Right atrium auricular region (tissue), 2 donors: Measurements from ENCODE around the gene FBXO9. TPM values are rescaled to one million over a fixed set of nuclear protein-coding genes. Genes with fewer than 3 reads are reported as not detected.

Source experiments
- DNase-seq: peaks from one replicate; pipeline ENCODE4 v3.0.0-alpha.2; 2019; ENCODE audit warnings: low spot score
- H3K27ac ChIP-seq, 2 donors: fragments of 200-600 bp; sonication (generic); 1 replicate in 1 of 2; 2 replicates in 1 of 2; pipeline ENCODE4 v1.5.1; 2016 to 2019
- H3K27me3 ChIP-seq, 2 donors: fragments of 200-600 bp; sonication (generic); one replicate each; pipeline versions ENCODE4 v1.5.1 to v1.6.0; 2017 to 2019
- H3K36me3 ChIP-seq: fragments of 200-600 bp; sonication (generic); one replicate; pipeline ENCODE4 v1.5.1; 2016
- H3K4me1 ChIP-seq, 2 donors: fragments of 200-600 bp; sonication (generic); one replicate each; pipeline versions ENCODE4 v1.5.1 to v1.6.0; 2017 to 2019
- H3K4me3 ChIP-seq, 2 donors: fragments of 200-600 bp; sonication (generic); 1 replicate in 1 of 2; 2 replicates in 1 of 2; pipeline ENCODE4 v1.5.1; 2017 to 2019; ENCODE audit warnings: mild to moderate bottlenecking in 1 of 2, moderate library complexity in 1 of 2
- H3K9me3 ChIP-seq, 2 donors: fragments of 200-600 bp; sonication (generic); one replicate each; pipeline ENCODE4 v1.5.1; 2019
- total RNA-seq, 2 donors: library from RNA; depleted of rRNA; stranded (reverse); fragments of >200 nt; gene quantifications; one replicate each; pipeline ENCODE4 v1.1.0, GENCODE V29; 2016
- TF ChIP-seq, protein P1 (sequence below), 2 donors: fragments of 200-600 bp; sonication (generic); IDR thresholded peaks; one replicate each; pipeline ENCODE4 v1.5.1; 2019; ENCODE audit warnings: antibody characterized with exemption in 2 of 2

The FBXO9 gene
- 10 to 100 TPM; 35.8 to 50.5 TPM for total RNA-seq

DNA sequence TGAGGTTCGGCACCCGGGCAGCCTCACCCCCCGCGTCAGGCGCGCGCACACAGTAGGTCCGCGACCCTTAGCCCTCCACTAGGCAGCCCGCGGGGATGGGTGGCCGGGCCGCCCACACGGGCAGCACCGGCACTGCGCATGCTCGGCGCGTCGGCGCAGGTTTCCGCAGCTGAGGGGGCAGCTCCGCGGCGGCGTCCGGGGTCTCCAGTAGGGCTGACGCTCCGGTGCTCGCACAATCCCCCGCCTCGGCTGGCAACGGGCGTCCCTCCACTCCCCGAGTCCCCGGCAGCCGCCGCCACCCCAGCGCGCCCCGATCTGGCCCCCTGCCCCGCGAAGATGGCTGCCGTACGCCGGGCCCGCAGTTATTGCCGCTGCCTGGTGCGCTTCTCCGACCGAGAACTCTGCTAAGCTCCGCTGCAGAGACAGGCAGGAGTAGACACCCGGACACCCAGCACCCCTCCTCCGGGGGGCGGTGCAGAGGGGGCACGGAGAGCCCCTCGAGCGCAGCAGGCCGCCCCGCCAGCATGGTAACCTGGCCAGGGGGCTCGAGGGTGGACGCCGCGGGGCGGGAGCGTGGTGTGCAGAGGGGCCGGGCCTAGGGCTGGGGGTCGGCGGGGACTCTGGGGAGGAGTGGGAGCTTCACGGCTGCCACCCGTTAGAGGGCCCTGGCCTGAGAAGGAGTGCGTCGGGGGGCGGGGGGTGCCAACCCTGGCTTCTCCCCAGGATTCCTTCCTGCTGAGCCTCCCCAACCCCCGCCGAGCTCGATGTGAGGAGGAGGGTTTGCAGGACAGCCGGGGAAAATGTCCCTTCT lies at the start of gene FBXO9:
TSS of gene FBXO9 (plus strand) at position 139 of the 811 bp plus-strand sequence. CDS start at position 525, 386 bp downstream.
- H3K4me1 ChIP-seq = peaks cover 0 to 38% of the 10 kb centered on the region in 2 donors
- no peaks in the 10 kb centered on the region for H3K36me3 ChIP-seq
- TF ChIP-seq, protein P1, sequence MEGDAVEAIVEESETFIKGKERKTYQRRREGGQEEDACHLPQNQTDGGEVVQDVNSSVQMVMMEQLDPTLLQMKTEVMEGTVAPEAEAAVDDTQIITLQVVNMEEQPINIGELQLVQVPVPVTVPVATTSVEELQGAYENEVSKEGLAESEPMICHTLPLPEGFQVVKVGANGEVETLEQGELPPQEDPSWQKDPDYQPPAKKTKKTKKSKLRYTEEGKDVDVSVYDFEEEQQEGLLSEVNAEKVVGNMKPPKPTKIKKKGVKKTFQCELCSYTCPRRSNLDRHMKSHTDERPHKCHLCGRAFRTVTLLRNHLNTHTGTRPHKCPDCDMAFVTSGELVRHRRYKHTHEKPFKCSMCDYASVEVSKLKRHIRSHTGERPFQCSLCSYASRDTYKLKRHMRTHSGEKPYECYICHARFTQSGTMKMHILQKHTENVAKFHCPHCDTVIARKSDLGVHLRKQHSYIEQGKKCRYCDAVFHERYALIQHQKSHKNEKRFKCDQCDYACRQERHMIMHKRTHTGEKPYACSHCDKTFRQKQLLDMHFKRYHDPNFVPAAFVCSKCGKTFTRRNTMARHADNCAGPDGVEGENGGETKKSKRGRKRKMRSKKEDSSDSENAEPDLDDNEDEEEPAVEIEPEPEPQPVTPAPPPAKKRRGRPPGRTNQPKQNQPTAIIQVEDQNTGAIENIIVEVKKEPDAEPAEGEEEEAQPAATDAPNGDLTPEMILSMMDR (IDR thresholded peaks at IDR 0.05) = no peak
- H3K27ac ChIP-seq = peak within 1 kb of the TSS; percentile 87 to 97
- DNase-seq = no peak
- no peaks in the 10 kb centered on the region for H3K27me3 ChIP-seq
- H3K4me3 ChIP-seq = peak within 1 kb of the TSS; percentile 91 to 98
- H3K9me3 ChIP-seq = no peaks in the 10 kb centered on the region

GRCh38 chr6:53015486-53015885 lies 49.7 kb upstream of the FBXO9 start:
- no peak for DNase-seq
- H3K27me3 ChIP-seq = no peaks in the 10 kb centered on the region
- TF ChIP-seq, protein P1 (IDR thresholded peaks at IDR 0.05) = no peak
- H3K27ac ChIP-seq = no peak overlapping the region
- no peaks in the 10 kb centered on the region for H3K4me1 ChIP-seq
- H3K36me3 ChIP-seq = peaks cover 78% of the 10 kb centered on the region
- no peaks in the 10 kb centered on the region for H3K9me3 ChIP-seq
- H3K4me3 ChIP-seq = no peak overlapping the region

GRCh38 chr6:53018446-53018845 lies 46.8 kb upstream of the FBXO9 start:
- no peaks in the 10 kb centered on the region for H3K27me3 ChIP-seq
- TF ChIP-seq, protein P1 (IDR thresholded peaks at IDR 0.05) = no peak
- no peaks in the 10 kb centered on the region for H3K4me1 ChIP-seq
- H3K9me3 ChIP-seq = no peaks in the 10 kb centered on the region
- no peak overlapping the region for H3K27ac ChIP-seq
- H3K4me3 ChIP-seq = no peak overlapping the region
- peaks cover 48% of the 10 kb centered on the region for H3K36me3 ChIP-seq
- DNase-seq = no peak

DNA sequence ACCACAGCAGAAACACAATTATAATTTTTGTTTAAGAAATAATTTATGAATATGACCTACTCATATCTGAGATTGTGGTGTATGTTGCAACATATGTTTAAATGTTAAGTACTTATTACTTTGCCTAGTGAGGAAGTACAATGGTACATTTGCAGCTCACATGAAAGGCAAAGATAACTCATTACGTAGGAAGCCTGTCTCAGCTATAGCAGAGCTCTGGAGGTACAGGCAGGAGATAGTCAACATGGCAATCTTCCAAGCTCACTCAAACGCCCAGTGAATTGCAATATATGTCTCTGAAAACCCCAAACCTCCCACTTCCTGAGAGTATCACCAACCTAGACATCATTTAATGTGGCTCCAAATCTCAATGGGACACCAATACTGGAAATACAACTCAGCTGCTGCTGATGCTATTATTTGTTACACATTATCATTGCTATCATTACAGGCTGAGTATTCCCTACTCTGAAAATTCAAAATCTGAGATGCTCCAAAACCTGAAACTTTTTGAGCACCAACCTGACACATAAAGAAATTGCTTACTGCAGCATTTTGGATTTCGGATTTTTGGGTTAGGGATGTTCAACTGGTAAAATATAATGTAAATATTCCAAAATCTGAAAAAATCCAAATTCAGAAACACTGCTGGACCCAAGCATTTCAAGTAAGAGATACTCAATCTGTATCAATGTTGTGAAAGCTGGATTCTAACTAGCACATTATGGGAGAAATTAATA lies 45.0 kb upstream of the FBXO9 start:
- Histone ChIP-seq H3K9me3 (no peaks in the 10 kb centered on the region), H3K27me3 (no peaks in the 10 kb centered on the region), H3K27ac (no peak overlapping the region), H3K4me1 (no peaks in the 10 kb centered on the region), H3K36me3 (peaks cover 33% of the 10 kb centered on the region), H3K4me3 (no peak overlapping the region)
- no peak for DNase-seq
- TF ChIP-seq, protein P1 (IDR thresholded peaks at IDR 0.05) = no peak

DNA sequence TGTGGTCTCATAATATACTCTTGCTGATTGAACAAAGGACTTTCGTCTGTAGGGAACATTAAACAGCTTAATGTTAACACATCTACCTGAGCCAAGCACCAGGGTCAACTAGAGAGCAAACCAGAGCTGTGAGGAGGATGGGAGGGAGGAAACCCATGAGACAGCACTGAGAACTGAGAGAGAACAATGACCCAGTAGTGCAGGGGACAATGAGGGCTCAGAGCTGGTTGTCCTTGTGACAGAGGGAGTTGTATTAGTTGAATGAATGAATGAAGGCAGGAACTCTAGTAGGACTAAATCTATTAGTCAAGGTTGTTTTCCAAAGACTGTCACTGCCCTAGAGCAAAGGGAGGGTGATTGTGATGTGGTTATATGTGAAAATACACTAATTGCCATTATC lies 41.9 kb upstream of the FBXO9 start:
- H3K36me3 ChIP-seq = peaks cover 17% of the 10 kb centered on the region
- TF ChIP-seq, protein P1 (IDR thresholded peaks at IDR 0.05) = no peak

More for the DNA sequence above, 41.9 kb upstream of the FBXO9 start:
- no peaks in the 10 kb centered on the region for H3K27me3 ChIP-seq
- H3K4me1 ChIP-seq = no peaks in the 10 kb centered on the region
- H3K27ac ChIP-seq = no peak overlapping the region
- H3K9me3 ChIP-seq = no peaks in the 10 kb centered on the region
- DNase-seq = no peak
- no peak overlapping the region for H3K4me3 ChIP-seq
